ENCODE data around the gene FAM120A. TPM values are rescaled to one million over a fixed set of nuclear protein-coding genes. Genes with fewer than 3 reads are reported as not detected.

FAM120A gene
- total and polyA plus RNA-seq, 2 donors (not counting 1 experiment from before 2014, with no cell fraction given) = 85.8 to 136 TPM

- H4K20me1 ChIP-seq (ENCODE audit: control insufficient read depth, extremely low read depth, insufficient read depth, low read length) = peaks cover 2% of the 10 kb centered on the region
- no peak overlapping the region for H2AFZ ChIP-seq (ENCODE audit: low read length)
- no peaks in the 10 kb centered on the region for H3K27me3 ChIP-seq (ENCODE audit: control insufficient read depth, insufficient read depth, low read length)
- H3K9ac ChIP-seq (ENCODE audit: insufficient read depth, low read length) = no peak overlapping the region
- TF ChIP-seq EZH2 (IDR thresholded peaks at IDR 0.05; ENCODE audit: low read length, missing control alignments) (no peak), CTCF (conservative IDR thresholded peaks at IDR 0.05 in 1 of 2, IDR thresholded peaks at IDR 0.05 in 1 of 2; ENCODE audit: low read depth in 1 of 2, low read length in 2 of 2) (no peak)
- peaks cover 7% of the 10 kb centered on the region for H3K36me3 ChIP-seq (ENCODE audit: control insufficient read depth, insufficient read depth, low read length)
- peaks cover 4% of the 10 kb centered on the region for H3K79me2 ChIP-seq (ENCODE audit: control insufficient read depth, insufficient read depth, low read length)
- H3K9me3 ChIP-seq (ENCODE audit: control insufficient read depth, insufficient read depth, low read depth, low read length) = no peaks in the 10 kb centered on the region
- no peaks in the 10 kb centered on the region for H3K4me1 ChIP-seq (ENCODE audit: control insufficient read depth, extremely low read depth, insufficient read depth, low read length)
- no peak overlapping the region for H3K4me3 ChIP-seq (replicated peaks in 1 of 4; ENCODE audit: control extremely low read depth in 1 of 4, insufficient read depth in 1 of 4, low read depth in 3 of 4, low read length in 4 of 4)
- H3K4me2 ChIP-seq (ENCODE audit: extremely low read depth, insufficient read depth, low read length) = no peak overlapping the region
- no peak for DNase-seq (ENCODE audit: low read depth in 2 of 2)
- H3K27ac ChIP-seq (ENCODE audit: insufficient read depth, low read length) = no peak overlapping the region
These were observed 94.9 kb downstream of the FAM120A start for GRCh38 chr9:93546356-93546755.

- Histone ChIP-seq H3K27me3 (ENCODE audit: control insufficient read depth, insufficient read depth, low read length) (no peaks in the 10 kb centered on the region), H3K4me2 (ENCODE audit: extremely low read depth, insufficient read depth, low read length) (no peak overlapping the region), H3K9ac (ENCODE audit: insufficient read depth, low read length) (no peak overlapping the region), H3K4me1 (ENCODE audit: control insufficient read depth, extremely low read depth, insufficient read depth, low read length) (no peaks in the 10 kb centered on the region), H2AFZ (ENCODE audit: low read length) (no peak overlapping the region), H3K36me3 (ENCODE audit: control insufficient read depth, insufficient read depth, low read length) (peaks cover 4% of the 10 kb centered on the region), H3K4me3 (replicated peaks in 1 of 4; ENCODE audit: control extremely low read depth in 1 of 4, insufficient read depth in 1 of 4, low read depth in 3 of 4, low read length in 4 of 4) (no peak overlapping the region), H4K20me1 (ENCODE audit: control insufficient read depth, extremely low read depth, insufficient read depth, low read length) (peaks cover 2% of the 10 kb centered on the region), H3K79me2 (ENCODE audit: control insufficient read depth, insufficient read depth, low read length) (peaks cover 4% of the 10 kb centered on the region), H3K27ac (ENCODE audit: insufficient read depth, low read length) (no peak overlapping the region), H3K9me3 (ENCODE audit: control insufficient read depth, insufficient read depth, low read depth, low read length) (no peaks in the 10 kb centered on the region)
- DNase-seq (ENCODE audit: low read depth in 2 of 2) = peak in 1 of 2 donors; percentile 22
- TF ChIP-seq CTCF (conservative IDR thresholded peaks at IDR 0.05 in 1 of 2, IDR thresholded peaks at IDR 0.05 in 1 of 2; ENCODE audit: low read depth in 1 of 2, low read length in 2 of 2) (no peak), EZH2 (IDR thresholded peaks at IDR 0.05; ENCODE audit: low read length, missing control alignments) (no peak)
These were observed 98.1 kb downstream of the FAM120A start for GRCh38 chr9:93549611-93550010.

- Histone ChIP-seq H3K4me2 (ENCODE audit: extremely low read depth, insufficient read depth, low read length) (no peak overlapping the region), H3K27ac (ENCODE audit: insufficient read depth, low read length) (no peak overlapping the region), H3K79me2 (ENCODE audit: control insufficient read depth, insufficient read depth, low read length) (no peaks in the 10 kb centered on the region), H2AFZ (ENCODE audit: low read length) (no peak overlapping the region), H3K36me3 (ENCODE audit: control insufficient read depth, insufficient read depth, low read length) (peaks cover 4% of the 10 kb centered on the region), H3K4me3 (replicated peaks in 1 of 4; ENCODE audit: control extremely low read depth in 1 of 4, insufficient read depth in 1 of 4, low read depth in 3 of 4, low read length in 4 of 4) (no peak overlapping the region), H4K20me1 (ENCODE audit: control insufficient read depth, extremely low read depth, insufficient read depth, low read length) (no peaks in the 10 kb centered on the region), H3K9me3 (ENCODE audit: control insufficient read depth, insufficient read depth, low read depth, low read length) (no peaks in the 10 kb centered on the region), H3K27me3 (ENCODE audit: control insufficient read depth, insufficient read depth, low read length) (no peaks in the 10 kb centered on the region), H3K4me1 (ENCODE audit: control insufficient read depth, extremely low read depth, insufficient read depth, low read length) (no peaks in the 10 kb centered on the region), H3K9ac (ENCODE audit: insufficient read depth, low read length) (no peak overlapping the region)
- TF ChIP-seq EZH2 (IDR thresholded peaks at IDR 0.05; ENCODE audit: low read length, missing control alignments) (no peak), CTCF (conservative IDR thresholded peaks at IDR 0.05 in 1 of 2, IDR thresholded peaks at IDR 0.05 in 1 of 2; ENCODE audit: low read depth in 1 of 2, low read length in 2 of 2) (no peak)
- DNase-seq (ENCODE audit: low read depth in 2 of 2) = no peak
These were observed 101.4 kb downstream of the FAM120A start for GRCh38 chr9:93552923-93553322.

Data from fibroblast of lung (primary cell).